Peyer's patch (tissue), 4 donors: ENCODE measurements around the gene OR5D13. TPM values are rescaled to one million over a fixed set of nuclear protein-coding genes. Genes with fewer than 3 reads are reported as not detected.

Source experiments
- DNase-seq, 3 donors: peaks; one replicate each; pipeline ENCODE4 v3.0.0-alpha.2; 2017 to 2019
- H3K27ac ChIP-seq, 4 donors: fragments of 200-600 bp; sonication (generic); one replicate each; pipeline ENCODE4 v1.5.1; 2016 to 2019
- H3K27me3 ChIP-seq, 2 donors: fragments of 200-600 bp; sonication (generic); one replicate each; pipeline ENCODE4 v1.5.1; 2019
- H3K36me3 ChIP-seq, 3 donors: fragments of 200-600 bp; sonication (generic); one replicate each; pipeline ENCODE4 v1.5.1; 2016 to 2019
- H3K4me1 ChIP-seq, 4 donors: fragments of 200-600 bp; sonication (generic); one replicate each; pipeline ENCODE4 v1.5.1; 2016 to 2019
- H3K4me3 ChIP-seq, 4 donors: fragments of 200-600 bp; sonication (generic); 1 replicate in 3 of 4; 2 replicates in 1 of 4; pipeline ENCODE4 v1.5.1; 2016 to 2019; ENCODE audit warnings: mild to moderate bottlenecking in 1 of 4
- H3K9me3 ChIP-seq, 4 donors: fragments of 200-600 bp; sonication (generic); one replicate each; pipeline ENCODE4 v1.5.1; 2016 to 2019; ENCODE audit warnings: mild to moderate bottlenecking in 1 of 4
- CTCF ChIP-seq, 6 experiments: fragments of 450-650 bp in 4 of 6; fragments of 200-600 bp in 2 of 6; sonication (generic) in 1 of 6; IDR thresholded peaks; one replicate each; pipeline ENCODE4 v1.5.1; 2017 to 2019; ENCODE audit warnings: antibody characterized with exemption in 6 of 6, mild to moderate bottlenecking in 3 of 6, moderate library complexity in 1 of 6
- POLR2A ChIP-seq, 2 donors: fragments of 450-650 bp; IDR thresholded peaks; one replicate each; pipeline ENCODE4 v1.5.1; 2017; ENCODE audit warnings: antibody characterized with exemption in 2 of 2, mild to moderate bottlenecking in 2 of 2, moderate library complexity in 2 of 2
- total RNA-seq, 4 donors: library from RNA; depleted of rRNA; stranded (reverse); fragments of >200 nt; gene quantifications; one replicate each; pipeline ENCODE4 v1.1.0, GENCODE V29; 2016

The OR5D13 gene
- total RNA-seq = not detected

GRCh38 chr11:55773138-55773537 is at the start of gene OR5D13:
Gene OR5D13 (plus strand): TSS chr11:55773438. CDS start chr11:55773438, 0 bp downstream.
- peaks cover 0 to 12% (median 0%) of the 10 kb centered on the region in 4 donors for H3K9me3 ChIP-seq
- no peak for DNase-seq
- TF ChIP-seq POLR2A (IDR thresholded peaks at IDR 0.05) = no peak
- no peak for TF ChIP-seq CTCF (IDR thresholded peaks at IDR 0.05)
- H3K4me3 ChIP-seq = no peak within 1 kb of the TSS
- no peaks in the 10 kb centered on the region for H3K36me3 ChIP-seq
- H3K27me3 ChIP-seq = no peaks in the 10 kb centered on the region
- no peaks in the 10 kb centered on the region for H3K4me1 ChIP-seq
- no peak within 1 kb of the TSS for H3K27ac ChIP-seq

GRCh38 chr11:55726715-55727324 is 46.4 kb upstream of the OR5D13 start:
- no peaks in the 10 kb centered on the region for H3K36me3 ChIP-seq
- no peak for TF ChIP-seq CTCF (IDR thresholded peaks at IDR 0.05)
- TF ChIP-seq POLR2A (IDR thresholded peaks at IDR 0.05) = no peak
- H3K27ac ChIP-seq = no peak overlapping the region
- no peaks in the 10 kb centered on the region for H3K4me1 ChIP-seq
- no peaks in the 10 kb centered on the region for H3K27me3 ChIP-seq
- H3K9me3 ChIP-seq = no peaks in the 10 kb centered on the region
- no peak for DNase-seq
- H3K4me3 ChIP-seq = no peak overlapping the region

- Histone ChIP-seq H3K36me3 (no peaks in the 10 kb centered on the region), H3K9me3 (no peaks in the 10 kb centered on the region), H3K27me3 (no peaks in the 10 kb centered on the region), H3K4me1 (no peaks in the 10 kb centered on the region), H3K27ac (no peak overlapping the region), H3K4me3 (no peak overlapping the region)
- TF ChIP-seq POLR2A (IDR thresholded peaks at IDR 0.05) (no peak), CTCF (IDR thresholded peaks at IDR 0.05) (no peak)
- no peak for DNase-seq
Measured at GRCh38 chr11:55732936-55733335, 40.3 kb upstream of the OR5D13 start.

- H3K27ac ChIP-seq = no peak overlapping the region
- no peak for TF ChIP-seq POLR2A (IDR thresholded peaks at IDR 0.05)
- no peak for TF ChIP-seq CTCF (IDR thresholded peaks at IDR 0.05)
- H3K9me3 ChIP-seq = no peaks in the 10 kb centered on the region
- H3K36me3 ChIP-seq = no peaks in the 10 kb centered on the region
- H3K4me1 ChIP-seq = no peaks in the 10 kb centered on the region
- H3K4me3 ChIP-seq = no peak overlapping the region
- DNase-seq = no peak
- no peaks in the 10 kb centered on the region for H3K27me3 ChIP-seq
Measured at GRCh38 chr11:55791606-55792005, 18.4 kb downstream of the OR5D13 start.

GRCh38 chr11:55793321-55793720 is 20.1 kb downstream of the OR5D13 start:
- Histone ChIP-seq H3K36me3 (no peaks in the 10 kb centered on the region), H3K4me3 (no peak overlapping the region), H3K9me3 (no peaks in the 10 kb centered on the region), H3K4me1 (no peaks in the 10 kb centered on the region), H3K27me3 (no peaks in the 10 kb centered on the region), H3K27ac (no peak overlapping the region)
- TF ChIP-seq POLR2A (IDR thresholded peaks at IDR 0.05) (no peak), CTCF (IDR thresholded peaks at IDR 0.05) (no peak)
- DNase-seq = no peak

- no peak within 1 kb of the TSS for H3K4me3 ChIP-seq
- TF ChIP-seq CTCF (IDR thresholded peaks at IDR 0.05) (no peak), POLR2A (IDR thresholded peaks at IDR 0.05) (no peak)
Measured at GRCh38 chr11:55795256-55795655, 22.0 kb downstream of the OR5D13 start, which contains the start of gene OR5D14. Gene OR5D14 (plus strand): TSS chr11:55795556. CDS start chr11:55795556, 0 bp downstream.

More at GRCh38 chr11:55795256-55795655, 22.0 kb downstream of the OR5D13 start, which contains the start of gene OR5D14:
- no peak for DNase-seq
- no peaks in the 10 kb centered on the region for H3K27me3 ChIP-seq
- H3K36me3 ChIP-seq = no peaks in the 10 kb centered on the region
- H3K9me3 ChIP-seq = no peaks in the 10 kb centered on the region
- H3K27ac ChIP-seq = no peak within 1 kb of the TSS
- no peaks in the 10 kb centered on the region for H3K4me1 ChIP-seq
